Upper lobe of left lung (tissue), 4 donors: ENCODE results near the gene GPD2.

Experiments
- EP300 ChIP-seq, 4 donors: sonication (generic); formaldehyde crosslinking; IDR thresholded peaks; one replicate each; pipeline ENCODE4 v1.5.1; 2017; ENCODE audit warnings: antibody characterized with exemption in 4 of 4, control low read depth in 2 of 4
- POLR2A ChIP-seq, 4 donors: fragments of 450-650 bp; IDR thresholded peaks; one replicate each; pipeline ENCODE4 v1.5.1; 2016 to 2017; ENCODE audit warnings: antibody characterized with exemption in 4 of 4, mild to moderate bottlenecking in 2 of 4

GRCh38 chr2:156635646-156636045, 199.5 kb downstream of the GPD2 start:
- no peak for TF ChIP-seq POLR2A (IDR thresholded peaks at IDR 0.05)
- TF ChIP-seq EP300 (IDR thresholded peaks at IDR 0.05) = no peak
